WERI-Rb-1 (cell line): ENCODE results near the gene ABI3BP.

ENCODE experiments used
- DNase-seq: peaks from one replicate; pipeline ENCODE4 v3.0.0-alpha.2; 2020
- H3K27ac ChIP-seq: fragments of 250-450 bp; sonication (Bioruptor Pico); 2 replicates; pipeline ENCODE4 v1.5.1; 2020; ENCODE audit warnings: mild to moderate bottlenecking, moderate library complexity
- H3K27me3 ChIP-seq: fragments of 250-450 bp; sonication (Bioruptor Pico); 2 replicates; pipeline ENCODE4 v1.5.1; 2021; ENCODE audit warnings: mild to moderate bottlenecking, low read depth, moderate library complexity; ENCODE audit not compliant: insufficient read depth, severe bottlenecking
- H3K36me3 ChIP-seq: fragments of 250-450 bp; sonication (Bioruptor Pico); 2 replicates; pipeline ENCODE4 v1.5.1; 2020; ENCODE audit warnings: mild to moderate bottlenecking, moderate library complexity
- H3K4me3 ChIP-seq: 2 replicates; pipeline ENCODE4 v1.5.1; 2011; ENCODE audit warnings: low read depth, mild to moderate bottlenecking, control low read depth, low read length
- H3K9me3 ChIP-seq: fragments of 250-450 bp; sonication (Bioruptor Pico); 2 replicates; pipeline ENCODE4 v1.5.1; 2021; ENCODE audit warnings: mild to moderate bottlenecking, moderate library complexity; ENCODE audit not compliant: severe bottlenecking
- TF ChIP-seq, protein P1 (sequence below): IDR thresholded peaks from 2 replicates; pipeline ENCODE4 v1.5.1; 2011; ENCODE audit warnings: low read depth, mild to moderate bottlenecking, control low read depth, inconsistent platforms, low read length

ABI3BP gene

DNA sequence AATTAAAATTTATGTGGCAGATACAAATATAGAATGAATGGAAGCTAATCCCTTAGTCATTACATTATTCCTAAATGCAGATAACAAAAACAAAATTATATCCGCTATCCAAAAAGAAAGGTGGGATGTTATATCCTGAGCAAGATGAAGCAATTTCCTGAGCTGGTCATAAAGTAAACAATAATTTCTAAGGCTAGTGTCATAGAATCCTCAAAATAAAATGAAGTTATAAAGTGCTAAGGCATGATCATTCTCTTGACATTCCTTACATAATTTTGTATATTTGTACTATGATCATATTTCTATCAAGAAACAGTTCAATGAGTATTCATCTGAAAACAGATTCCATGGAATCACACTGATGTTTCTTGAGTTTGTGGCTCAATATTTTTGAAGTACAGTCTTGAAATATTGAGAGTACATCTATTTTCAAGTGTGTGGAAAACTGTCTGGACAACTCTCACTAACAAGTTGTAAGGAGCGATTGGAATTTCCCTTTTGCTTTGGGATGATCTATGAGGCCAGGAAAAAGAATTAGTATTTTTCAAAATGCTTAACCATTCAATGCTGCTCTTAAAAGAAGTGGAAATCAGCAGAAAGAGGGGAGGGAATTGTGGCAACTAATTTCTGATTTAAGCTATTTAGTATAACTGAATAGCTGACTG, 92.4 kb downstream of the ABI3BP start:
- TF ChIP-seq, protein P1, sequence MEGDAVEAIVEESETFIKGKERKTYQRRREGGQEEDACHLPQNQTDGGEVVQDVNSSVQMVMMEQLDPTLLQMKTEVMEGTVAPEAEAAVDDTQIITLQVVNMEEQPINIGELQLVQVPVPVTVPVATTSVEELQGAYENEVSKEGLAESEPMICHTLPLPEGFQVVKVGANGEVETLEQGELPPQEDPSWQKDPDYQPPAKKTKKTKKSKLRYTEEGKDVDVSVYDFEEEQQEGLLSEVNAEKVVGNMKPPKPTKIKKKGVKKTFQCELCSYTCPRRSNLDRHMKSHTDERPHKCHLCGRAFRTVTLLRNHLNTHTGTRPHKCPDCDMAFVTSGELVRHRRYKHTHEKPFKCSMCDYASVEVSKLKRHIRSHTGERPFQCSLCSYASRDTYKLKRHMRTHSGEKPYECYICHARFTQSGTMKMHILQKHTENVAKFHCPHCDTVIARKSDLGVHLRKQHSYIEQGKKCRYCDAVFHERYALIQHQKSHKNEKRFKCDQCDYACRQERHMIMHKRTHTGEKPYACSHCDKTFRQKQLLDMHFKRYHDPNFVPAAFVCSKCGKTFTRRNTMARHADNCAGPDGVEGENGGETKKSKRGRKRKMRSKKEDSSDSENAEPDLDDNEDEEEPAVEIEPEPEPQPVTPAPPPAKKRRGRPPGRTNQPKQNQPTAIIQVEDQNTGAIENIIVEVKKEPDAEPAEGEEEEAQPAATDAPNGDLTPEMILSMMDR: no peak
- Histone ChIP-seq H3K27me3 (no peaks in the 10 kb centered on the region), H3K27ac (no peak overlapping the region), H3K4me3 (no peak overlapping the region), H3K36me3 (no peaks in the 10 kb centered on the region), H3K9me3 (no peaks in the 10 kb centered on the region)
- DNase-seq: no peak

DNA sequence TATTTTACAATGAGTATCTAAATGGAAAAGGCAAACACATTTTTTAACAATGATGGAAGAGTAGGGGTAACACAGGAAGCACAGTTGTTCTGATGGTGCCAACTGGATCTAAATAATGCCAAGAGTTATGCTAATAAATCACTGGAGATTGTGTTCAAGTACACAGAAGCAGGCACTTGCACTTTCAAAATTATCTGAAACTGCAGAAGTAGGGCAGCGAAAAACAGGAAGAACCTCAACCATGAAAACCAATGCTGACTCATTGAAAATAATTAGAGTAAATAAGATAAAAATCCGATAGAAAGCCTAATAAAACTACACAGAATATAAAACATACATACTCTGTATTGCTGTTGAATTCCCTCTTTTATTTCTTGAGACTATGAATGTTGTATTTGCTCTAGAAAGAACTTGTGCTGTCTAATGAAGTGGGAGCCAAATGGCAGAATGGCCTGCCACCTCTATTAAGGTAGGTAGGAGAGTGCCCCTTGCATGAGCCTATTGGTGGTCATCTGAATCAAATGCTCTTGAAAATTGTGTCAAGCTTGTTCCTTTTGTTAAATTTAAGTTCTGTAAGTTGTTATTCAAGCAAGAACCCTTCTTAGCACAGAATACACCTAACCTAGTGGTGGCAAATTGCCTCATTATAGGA, 93.7 kb downstream of the ABI3BP start:
- no peak overlapping the region for H3K27ac ChIP-seq
- H3K36me3 ChIP-seq: no peaks in the 10 kb centered on the region
- no peak overlapping the region for H3K4me3 ChIP-seq
- TF ChIP-seq, protein P1: no peak
- no peaks in the 10 kb centered on the region for H3K27me3 ChIP-seq
- no peak for DNase-seq
- H3K9me3 ChIP-seq: no peaks in the 10 kb centered on the region

- TF ChIP-seq, protein P1: no peak
- Histone ChIP-seq H3K36me3 (no peaks in the 10 kb centered on the region), H3K9me3 (no peaks in the 10 kb centered on the region), H3K27ac (no peak overlapping the region), H3K27me3 (no peaks in the 10 kb centered on the region), H3K4me3 (no peak overlapping the region)
- DNase-seq: no peak
These were observed 94.5 kb downstream of the ABI3BP start for GRCh38 chr3:100898681-100899080.

DNA sequence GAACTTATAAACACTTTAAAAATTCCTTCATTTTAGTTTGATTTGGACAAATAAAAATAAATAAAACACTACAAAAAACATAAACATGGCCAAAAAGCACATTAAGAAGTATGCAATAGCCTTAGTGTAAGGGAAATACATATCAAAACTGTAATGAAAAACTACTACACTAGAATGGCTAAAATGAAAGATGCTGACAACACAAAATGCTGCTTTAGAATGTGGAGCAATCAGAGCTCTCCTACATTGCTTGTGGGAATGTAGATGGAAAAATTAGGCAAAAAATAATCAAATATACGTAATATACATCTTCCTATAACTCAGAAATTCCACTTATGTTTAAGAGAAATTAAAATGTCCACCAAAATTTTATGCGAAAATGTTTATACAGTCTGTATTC, 96.2 kb downstream of the ABI3BP start:
- no peaks in the 10 kb centered on the region for H3K27me3 ChIP-seq
- TF ChIP-seq, protein P1: no peak
- H3K36me3 ChIP-seq: no peaks in the 10 kb centered on the region
- DNase-seq: no peak
- no peak overlapping the region for H3K4me3 ChIP-seq
- no peak overlapping the region for H3K27ac ChIP-seq
- no peaks in the 10 kb centered on the region for H3K9me3 ChIP-seq

DNA sequence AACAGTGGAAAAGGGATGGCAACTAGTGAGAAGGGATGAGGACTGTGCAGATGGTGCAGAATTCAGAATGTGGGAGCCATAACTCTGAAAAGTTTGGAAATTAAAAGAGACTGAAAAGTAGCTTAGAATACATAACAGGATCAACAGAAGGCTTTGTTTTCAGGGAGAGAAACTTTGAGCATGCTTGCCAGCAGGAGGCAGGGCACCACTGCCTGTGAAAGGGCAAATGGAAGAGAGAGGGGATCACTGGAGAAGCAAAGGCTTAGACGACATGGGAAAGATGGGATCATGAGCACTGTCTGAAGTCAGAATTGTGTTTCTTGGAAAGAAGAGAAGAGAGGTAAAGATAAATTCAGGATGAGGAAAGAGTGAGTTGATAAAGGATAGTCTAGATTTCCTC, 99.6 kb downstream of the ABI3BP start:
- Histone ChIP-seq H3K27ac (no peak overlapping the region), H3K9me3 (no peaks in the 10 kb centered on the region), H3K27me3 (no peaks in the 10 kb centered on the region), H3K36me3 (no peaks in the 10 kb centered on the region), H3K4me3 (no peak overlapping the region)
- DNase-seq: peak; percentile 46
- TF ChIP-seq, protein P1: peak; percentile 72
